GM23248 (cell line): ENCODE results near the gene VKORC1L1. TPM values are rescaled to one million over a fixed set of nuclear protein-coding genes. Genes with fewer than 3 reads are reported as not detected.
"Not testable (repeated sequence)": the region's sequence is repeated elsewhere in the genome, so short reads cannot be mapped to it uniquely, and the experiment has no call there.

Experiments used
- DNase-seq: peaks from one replicate; pipeline ENCODE4 v3.0.0-alpha.2; 2015
- H2AFZ ChIP-seq: fragments of 200-600 bp; sonication (generic); 2 replicates; pipeline ENCODE4 v1.6.1; 2016; ENCODE audit warnings: antibody characterized with exemption
- H3F3A ChIP-seq: fragments of 200-600 bp; sonication (generic); 2 replicates; pipeline ENCODE4 v1.6.1; 2016; ENCODE audit warnings: mild to moderate bottlenecking, antibody characterized with exemption, mixed run types; ENCODE audit not compliant: insufficient read depth
- H3K27ac ChIP-seq: fragments of 200-600 bp; sonication (generic); 2 replicates; pipeline ENCODE4 v1.5.1; 2016; ENCODE audit warnings: mild to moderate bottlenecking
- H3K27me3 ChIP-seq: fragments of 200-600 bp; sonication (generic); replicated peaks from 2 replicates; pipeline ENCODE4 v1.6.1; 2016; ENCODE audit warnings: mild to moderate bottlenecking; ENCODE audit not compliant: insufficient read depth
- H3K36me3 ChIP-seq: fragments of 200-600 bp; sonication (generic); 2 replicates; pipeline ENCODE4 v1.6.1; 2016; ENCODE audit warnings: low read depth, mild to moderate bottlenecking
- H3K4me1 ChIP-seq: fragments of 200-600 bp; sonication (generic); 2 replicates; pipeline ENCODE4 v1.6.1; 2016; ENCODE audit warnings: mild to moderate bottlenecking; ENCODE audit not compliant: insufficient read depth
- H3K4me2 ChIP-seq: fragments of 200-600 bp; sonication (generic); one replicate; pipeline ENCODE4 v1.6.1; 2016; ENCODE audit warnings: mild to moderate bottlenecking; ENCODE audit not compliant: unreplicated experiment
- H3K4me3 ChIP-seq: fragments of 200-600 bp; sonication (generic); 2 replicates; pipeline ENCODE4 v1.5.1; 2016; ENCODE audit warnings: mild to moderate bottlenecking
- H3K79me2 ChIP-seq: fragments of 200-600 bp; sonication (generic); 2 replicates; pipeline ENCODE4 v1.6.1; 2016; ENCODE audit warnings: mild to moderate bottlenecking; ENCODE audit not compliant: insufficient read depth
- H3K9ac ChIP-seq: fragments of 200-600 bp; sonication (generic); 2 replicates; pipeline ENCODE4 v1.6.1; 2016; ENCODE audit warnings: mild to moderate bottlenecking
- H3K9me2 ChIP-seq: fragments of 200-600 bp; sonication (generic); 2 replicates; pipeline ENCODE4 v1.6.1; 2016; ENCODE audit warnings: mixed run types, mild to moderate bottlenecking, moderate library complexity; ENCODE audit not compliant: insufficient read depth
- H3K9me3 ChIP-seq: fragments of 200-600 bp; sonication (generic); one replicate; pipeline ENCODE4 v1.6.1; 2017; ENCODE audit warnings: low read depth
- H4K20me1 ChIP-seq: fragments of 200-600 bp; sonication (generic); 2 replicates; pipeline ENCODE4 v1.6.0; 2016; ENCODE audit not compliant: insufficient read depth
- WGBS, 2 experiments: methylation state at CpG; one replicate each; pipeline ENCODE4 v1.1.6; 2015 to 2017; ENCODE audit warnings: low lambda C conversion rate in 2 of 2, low coverage in 1 of 2; ENCODE audit errors: missing lambda C conversion rate in 2 of 2; 5-methylcytosine and 5-hydroxymethylcytosine counted together
- in situ Hi-C: fragments of 300-500 bp; cut with MboI; formaldehyde crosslinking; loops from 2 replicates; pipeline ENCODE4 v1.15.0; 2020
- polyA plus RNA-seq: library from polyadenylated mRNA; unstranded; fragments of >200 nt; fragmentation: Nextera tagmentation; extraction: Ambion mirVana; gene quantifications from 2 replicates; pipeline ENCODE4 v1.2.1, GENCODE V29; 2016
- total RNA-seq: library from RNA; depleted of rRNA; stranded (reverse); fragments of >200 nt; shearing (Covaris generic); gene quantifications from 2 replicates; pipeline ENCODE4 v1.2.3, GENCODE V29; 2014

VKORC1L1 gene
- total and polyA plus RNA-seq, 2 experiments from 2014 or later = 20.0 to 22.0 TPM

DNA sequence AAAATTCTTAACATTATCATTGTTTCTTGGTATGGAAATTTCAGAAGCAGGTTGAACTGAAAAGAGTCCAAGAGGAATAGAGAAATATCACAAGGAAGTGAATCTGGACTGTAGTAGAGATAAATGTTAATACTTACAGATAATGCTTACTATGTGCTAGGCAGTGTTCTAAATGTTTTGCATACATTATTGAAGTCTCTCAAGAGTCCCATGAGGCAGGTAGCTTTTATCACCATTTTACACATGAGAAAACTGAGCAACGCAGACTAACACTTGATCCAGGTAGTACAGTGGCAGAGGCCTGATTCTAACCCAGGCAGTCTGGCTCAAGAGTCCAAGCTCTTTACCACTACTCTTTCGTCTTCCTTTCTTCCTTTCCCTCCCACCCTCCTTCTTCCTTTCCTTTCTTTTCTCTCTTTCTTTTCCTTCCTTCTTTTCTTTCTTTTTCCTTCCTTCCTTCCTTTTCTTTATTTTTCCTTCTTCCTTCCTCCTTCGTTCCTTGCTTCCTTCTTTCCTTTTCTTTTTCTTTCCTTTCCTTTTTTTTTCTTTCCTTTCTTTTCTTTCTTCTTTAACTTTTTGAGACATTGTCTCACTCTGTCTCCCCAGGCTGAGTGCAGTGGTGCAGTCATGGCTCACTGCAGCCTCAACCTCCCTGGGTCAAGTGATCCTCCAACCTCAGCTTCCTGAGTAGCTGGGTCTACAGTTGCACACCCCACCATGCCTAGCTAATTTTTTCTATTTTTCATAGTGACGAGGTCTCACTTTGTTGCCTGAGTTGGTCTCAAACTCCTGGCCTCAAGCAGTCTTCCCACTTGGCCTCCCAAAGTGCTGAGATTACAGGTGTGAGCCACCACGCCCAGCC, 6.6 kb downstream of the VKORC1L1 start:
- H3K9me3 ChIP-seq, H3K4me2 ChIP-seq, H3K9ac ChIP-seq, H3K27ac ChIP-seq, in situ Hi-C loops, H4K20me1 ChIP-seq, H3K4me1 ChIP-seq, H3K36me3 ChIP-seq, DNase-seq, H3K9me2 ChIP-seq, H3K4me3 ChIP-seq, H3F3A ChIP-seq, H3K27me3 ChIP-seq, H2AFZ ChIP-seq: not testable (repeated sequence)
- 75 to 84% methylated on average over 5 of the region's 5 CpGs for WGBS, 2 experiments
- peaks cover 99% of the 10 kb centered on the region for H3K79me2 ChIP-seq

DNA sequence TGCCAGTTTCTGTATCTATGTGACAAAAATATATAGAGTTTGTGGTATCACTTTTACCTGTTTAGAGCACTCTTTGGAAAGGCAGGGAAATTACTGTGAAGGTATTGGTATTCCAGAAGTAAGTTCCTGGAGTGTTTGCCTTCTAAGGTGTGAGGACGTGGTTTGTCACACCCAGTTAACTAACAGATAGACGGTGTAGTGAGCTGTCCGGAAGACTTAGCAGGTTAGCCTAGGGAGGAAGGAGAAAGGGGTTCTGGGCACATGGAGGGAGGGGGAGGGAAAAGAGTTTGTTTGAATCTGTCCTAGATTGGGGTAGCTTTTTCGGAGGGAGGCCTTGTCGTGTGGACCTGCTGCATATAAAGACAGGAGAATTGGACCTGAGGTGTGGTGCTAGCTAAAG, 7.4 kb downstream of the VKORC1L1 start:
- H3K9me3 ChIP-seq, H3K27me3 ChIP-seq, H3F3A ChIP-seq, H3K27ac ChIP-seq, in situ Hi-C loops, DNase-seq, H3K36me3 ChIP-seq, H3K4me1 ChIP-seq, H3K9me2 ChIP-seq, H4K20me1 ChIP-seq, H2AFZ ChIP-seq, H3K4me3 ChIP-seq, H3K4me2 ChIP-seq, H3K9ac ChIP-seq: not testable (repeated sequence)
- peaks cover 99% of the 10 kb centered on the region for H3K79me2 ChIP-seq
- WGBS, 2 experiments = 91 to 93% methylated on average over 5 of the region's 5 CpGs

DNA sequence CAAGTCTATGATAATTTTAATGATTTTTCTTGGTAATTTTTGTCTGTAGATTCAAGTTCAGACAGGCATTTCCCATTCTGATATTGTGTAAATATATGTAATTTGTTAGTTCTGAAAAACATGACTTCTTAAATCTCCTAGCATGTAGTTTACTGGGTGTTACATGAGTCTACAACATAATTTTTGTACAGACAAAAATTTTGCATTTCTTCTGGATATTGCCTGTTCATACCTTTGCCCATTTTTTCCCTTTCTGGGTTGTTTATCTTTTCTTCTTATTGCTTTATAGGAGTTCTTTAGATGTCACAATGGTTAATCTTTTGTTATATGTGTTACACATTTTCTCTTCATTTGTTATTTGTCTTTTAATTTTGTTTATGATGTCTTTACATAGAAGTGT, 12.1 kb downstream of the VKORC1L1 start:
- H4K20me1 ChIP-seq, in situ Hi-C loops, DNase-seq: not testable (repeated sequence)

DNA sequence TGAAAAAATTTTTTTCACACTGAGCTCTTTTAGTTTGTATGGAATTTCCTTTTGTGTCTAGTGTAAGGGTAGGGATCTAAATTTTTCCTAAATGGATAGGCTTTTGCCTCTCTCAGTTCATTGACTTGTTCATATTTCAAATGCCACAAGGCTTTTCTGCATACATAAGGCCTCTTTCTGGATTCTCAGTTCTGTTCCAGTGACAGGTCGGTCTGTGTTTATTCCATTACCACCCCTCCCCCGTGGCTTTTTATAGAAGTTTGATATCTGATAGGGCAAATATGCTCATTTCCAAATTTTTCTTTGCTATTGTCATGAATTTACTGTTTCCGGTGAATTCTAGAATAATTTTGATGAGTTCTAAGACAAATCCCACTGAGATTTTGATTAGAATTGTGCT, 12.7 kb downstream of the VKORC1L1 start:
- H3K27me3 ChIP-seq, H3K4me3 ChIP-seq, H3K9me3 ChIP-seq, H4K20me1 ChIP-seq, H3K4me2 ChIP-seq, H3K4me1 ChIP-seq, H3K9ac ChIP-seq, H3K9me2 ChIP-seq, H3K36me3 ChIP-seq, in situ Hi-C loops, H3K27ac ChIP-seq, H2AFZ ChIP-seq, DNase-seq, H3F3A ChIP-seq: not testable (repeated sequence)
- WGBS, 2 experiments = 88 to 100% methylated on average over 1 to 2 of the region's 3 CpGs
- peaks cover 96% of the 10 kb centered on the region for H3K79me2 ChIP-seq

More for the DNA sequence above, 12.1 kb downstream of the VKORC1L1 start:
- not testable (repeated sequence) for H3K9me2 ChIP-seq, H3K27ac ChIP-seq, H3K36me3 ChIP-seq, H3K4me2 ChIP-seq, H3K9me3 ChIP-seq, H3F3A ChIP-seq, H3K4me1 ChIP-seq, H3K4me3 ChIP-seq, H2AFZ ChIP-seq, H3K27me3 ChIP-seq, H3K9ac ChIP-seq
- H3K79me2 ChIP-seq = peaks cover 96% of the 10 kb centered on the region

DNA sequence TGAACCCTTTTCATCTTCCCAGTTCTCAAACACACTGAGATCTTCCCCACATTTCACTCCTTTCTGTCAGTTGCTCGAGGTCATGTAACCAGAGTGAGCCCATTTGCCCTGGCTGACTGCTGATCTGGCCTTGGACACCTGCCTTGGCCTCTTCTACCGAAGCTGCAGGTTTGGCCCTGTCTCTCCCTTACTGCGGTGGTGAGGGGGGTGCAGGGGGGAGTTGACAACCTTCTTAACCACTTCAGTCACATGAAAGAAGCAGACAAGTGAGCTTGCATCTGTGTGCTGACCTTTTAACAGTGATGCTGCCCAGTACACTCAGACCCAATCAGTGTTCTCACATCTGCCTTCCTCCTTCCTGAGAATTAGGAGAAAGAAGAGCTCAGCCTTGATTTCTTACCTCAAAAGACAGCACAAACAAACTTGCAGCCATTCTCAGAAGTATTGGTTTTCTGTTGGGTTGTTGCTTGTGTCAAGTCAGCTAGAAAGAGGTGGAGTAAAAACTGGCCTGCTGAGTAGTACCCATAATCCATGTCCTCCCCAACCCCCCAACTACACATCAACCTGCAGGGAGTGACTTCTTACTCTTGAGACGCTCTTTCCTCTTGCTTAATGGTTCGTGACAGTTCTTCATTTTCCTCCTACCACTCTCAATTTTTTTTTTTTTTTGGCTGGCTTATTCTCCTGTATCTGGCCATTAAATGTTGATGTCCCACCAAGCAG, 15.7 kb downstream of the VKORC1L1 start:
- H3K9me3 ChIP-seq, DNase-seq, H3K27ac ChIP-seq, H3K27me3 ChIP-seq, H3K36me3 ChIP-seq, H4K20me1 ChIP-seq, in situ Hi-C loops, H3K4me2 ChIP-seq, H3K9me2 ChIP-seq, H3F3A ChIP-seq, H2AFZ ChIP-seq, H3K4me1 ChIP-seq, H3K9ac ChIP-seq, H3K4me3 ChIP-seq: not testable (repeated sequence)
- H3K79me2 ChIP-seq = peaks cover 93% of the 10 kb centered on the region
- 86 to 96% methylated on average over 5 of the region's 5 CpGs for WGBS, 2 experiments

DNA sequence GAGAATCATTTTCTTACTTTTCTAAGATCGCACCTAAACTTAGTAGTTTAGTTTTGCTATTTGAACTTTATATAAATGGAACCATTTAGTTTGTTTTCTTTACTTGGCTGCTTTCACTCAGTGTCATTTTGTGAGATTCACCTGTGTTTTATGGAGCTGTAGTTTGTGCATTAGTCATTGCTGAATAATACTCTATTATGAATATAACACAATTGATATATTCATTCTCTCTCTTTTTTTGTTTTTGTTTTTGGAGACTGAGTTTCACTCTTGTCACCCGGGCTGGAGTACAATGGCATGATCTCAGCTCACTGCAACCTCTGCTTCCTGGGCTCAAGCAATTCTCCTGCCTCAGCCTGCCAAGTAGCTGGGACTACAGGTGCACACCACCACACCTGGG, 16.8 kb downstream of the VKORC1L1 start:
- in situ Hi-C loops, H3K9ac ChIP-seq, H4K20me1 ChIP-seq, H3K4me3 ChIP-seq, H3K27ac ChIP-seq, H3K9me2 ChIP-seq, DNase-seq, H3K4me2 ChIP-seq, H3K9me3 ChIP-seq, H3F3A ChIP-seq, H3K27me3 ChIP-seq, H3K36me3 ChIP-seq, H2AFZ ChIP-seq, H3K4me1 ChIP-seq: not testable (repeated sequence)
- H3K79me2 ChIP-seq = peaks cover 92% of the 10 kb centered on the region
- 83 to 84% methylated on average over 2 of the region's 2 CpGs for WGBS, 2 experiments
